Common myeloid progenitor, CD34-positive (primary cell): Measurements from ENCODE around the gene GIMAP5.
A peak's percentile ranks its signal among the peaks of the same experiment; 100 is the strongest.

Source experiments
- CTCF ChIA-PET: fragments of 350-600 bp; sonication (Branson Sonifier 250); formaldehyde crosslinking; loops from one replicate; lab custom pipeline; 2021; ENCODE audit warnings: antibody characterized with exemption; lab: Charles Lee
- POLR2A ChIA-PET: fragments of 350-600 bp; sonication (Branson Sonifier 250); formaldehyde crosslinking; loops from one replicate; lab custom pipeline; 2021; ENCODE audit warnings: antibody characterized with exemption; lab: Charles Lee
- DNase-seq, 3 donors: peaks; one replicate each; pipeline versions ENCODE4 v3.0.0 to v3.0.0-alpha.2; 2013
- H3K27ac ChIP-seq, 2 experiments: 1 replicate in 1 of 2; 2 replicates in 1 of 2; pipeline ENCODE4 v1.7.0; 2013; ENCODE audit warnings: inconsistent platforms in 2 of 2, low read length in 2 of 2, mild to moderate bottlenecking in 2 of 2, low read depth in 1 of 2, moderate library complexity in 1 of 2; ENCODE audit not compliant: severe bottlenecking in 2 of 2, insufficient read depth in 1 of 2, poor library complexity in 1 of 2
- H3K27me3 ChIP-seq, 5 experiments: replicated peaks in 2 of 5; 1 replicate in 3 of 5; 2 replicates in 2 of 5; pipeline versions ENCODE4 v1.6.1 to v1.7.0; 2013; ENCODE audit warnings: low read length in 4 of 5, mild to moderate bottlenecking in 2 of 5, moderate library complexity in 2 of 5, inconsistent platforms in 1 of 5; ENCODE audit not compliant: insufficient read depth in 5 of 5, control insufficient read depth in 4 of 5
- H3K36me3 ChIP-seq, 4 experiments: 1 replicate in 2 of 4; 2 replicates in 2 of 4; pipeline versions ENCODE4 v1.6.1 to v1.7.0; 2013; ENCODE audit warnings: low read length in 3 of 4, control low read depth in 1 of 4, mild to moderate bottlenecking in 1 of 4; ENCODE audit not compliant: control insufficient read depth in 4 of 4, insufficient read depth in 4 of 4
- H3K4me1 ChIP-seq, 4 experiments: 1 replicate in 3 of 4; 2 replicates in 1 of 4; pipeline versions ENCODE4 v1.6.1 to v1.7.1; 2013; ENCODE audit warnings: low read length in 3 of 4, mild to moderate bottlenecking in 3 of 4, control low read depth in 1 of 4, inconsistent platforms in 1 of 4, moderate library complexity in 1 of 4; ENCODE audit not compliant: control insufficient read depth in 4 of 4, insufficient read depth in 4 of 4; ENCODE audit errors: control extremely low read depth in 1 of 4
- H3K4me3 ChIP-seq, 7 experiments: 1 replicate in 4 of 7; 2 replicates in 3 of 7; pipeline versions ENCODE4 v1.5.1 to v1.7.0; 2013; ENCODE audit warnings: mild to moderate bottlenecking in 7 of 7, low read length in 6 of 7, moderate library complexity in 6 of 7, inconsistent platforms in 2 of 7, low read depth in 2 of 7, control low read depth in 1 of 7; ENCODE audit not compliant: insufficient read depth in 4 of 7, control insufficient read depth in 1 of 7; ENCODE audit errors: extremely low read depth in 1 of 7
- H3K9me3 ChIP-seq, 5 experiments: 1 replicate in 4 of 5; 2 replicates in 1 of 5; pipeline versions ENCODE4 v1.6.1 to v1.7.1; 2013; ENCODE audit warnings: low read length in 4 of 5, mild to moderate bottlenecking in 2 of 5, inconsistent platforms in 1 of 5, low read depth in 1 of 5, moderate library complexity in 1 of 5; ENCODE audit not compliant: control insufficient read depth in 4 of 5, insufficient read depth in 2 of 5; ENCODE audit errors: control extremely low read depth in 1 of 5
- WGBS: methylation state at CpG from one replicate; pipeline ENCODE4 v1.1.5; 2013; ENCODE audit not compliant: insufficient coverage; 5-methylcytosine and 5-hydroxymethylcytosine counted together

GIMAP5 gene

GRCh38 chr7:150745876-150746275 is 8.7 kb downstream of the GIMAP5 start:
- no peak overlapping the region for H3K4me3 ChIP-seq
- H3K4me1 ChIP-seq = no peaks in the 10 kb centered on the region
- WGBS = 94% methylated on average over 2 of the region's 3 CpGs
- H3K27me3 ChIP-seq = no peaks in the 10 kb centered on the region
- no peaks in the 10 kb centered on the region for H3K9me3 ChIP-seq
- CTCF ChIA-PET = interaction anchor here (0.9 kb wide), 1 partner anchor 96 kb away, joined by 3 read pairs; no protein-coding TSS in a partner anchor
- H3K36me3 ChIP-seq = peaks cover 0 to 41% (median 6%) of the 10 kb centered on the region in 4 experiments
- POLR2A ChIA-PET = no interaction called here
- DNase-seq = no peak
- no peak overlapping the region for H3K27ac ChIP-seq

GRCh38 chr7:150746921-150747320 is 9.7 kb downstream of the GIMAP5 start:
- no peak overlapping the region for H3K4me3 ChIP-seq
- H3K36me3 ChIP-seq = peaks cover 0 to 31% (median 3%) of the 10 kb centered on the region in 4 experiments
- no peak for DNase-seq
- H3K27ac ChIP-seq = no peak overlapping the region
- CTCF ChIA-PET = interaction anchor here (0.9 to 1.5 kb wide), 3 partner anchors 8 to 97 kb away, joined by 3 to 5 read pairs (median 3); no protein-coding TSS in a partner anchor
- H3K4me1 ChIP-seq = no peaks in the 10 kb centered on the region
- POLR2A ChIA-PET = no interaction called here
- H3K9me3 ChIP-seq = no peaks in the 10 kb centered on the region
- WGBS = 100% methylated on average over 6 of the region's 6 CpGs
- no peaks in the 10 kb centered on the region for H3K27me3 ChIP-seq

- Histone ChIP-seq H3K4me3 (no peak overlapping the region), H3K36me3 (peaks cover 0 to 16% (median 0%) of the 10 kb centered on the region in 4 experiments), H3K9me3 (no peaks in the 10 kb centered on the region), H3K27ac (no peak overlapping the region), H3K27me3 (no peaks in the 10 kb centered on the region), H3K4me1 (peaks cover 0 to 7% (median 6%) of the 10 kb centered on the region in 4 experiments)
- no peak for DNase-seq
- WGBS = 94% methylated on average over 3 of the region's 4 CpGs
- ChIA-PET CTCF (interaction anchor here (1.0 to 1.4 kb wide), 2 partner anchors 9 to 11 kb away, joined by 3 to 4 read pairs; partner anchors contain the start of gene GIMAP5), POLR2A (no interaction called here)
Measured at GRCh38 chr7:150748376-150748775, 11.2 kb downstream of the GIMAP5 start.

GRCh38 chr7:150751702-150752101 is 14.5 kb downstream of the GIMAP5 start:
- ChIA-PET POLR2A (no interaction called here), CTCF (interaction anchor here (1.6 kb wide), 1 partner anchor 35 kb away, joined by 5 read pairs; the partner anchor contains the start of gene GIMAP1)
- WGBS = 100% methylated on average over 1 of the region's 2 CpGs
- DNase-seq = peak in 1 of 3 donors; percentile 36
- Histone ChIP-seq H3K4me3 (no peak overlapping the region), H3K27me3 (no peaks in the 10 kb centered on the region), H3K36me3 (no peaks in the 10 kb centered on the region), H3K4me1 (peaks cover 0 to 38% (median 31%) of the 10 kb centered on the region in 4 experiments), H3K27ac (no peak overlapping the region), H3K9me3 (no peaks in the 10 kb centered on the region)

- peaks cover 0 to 45% (median 32%) of the 10 kb centered on the region in 4 experiments for H3K4me1 ChIP-seq
- H3K27me3 ChIP-seq = no peaks in the 10 kb centered on the region
- no peaks in the 10 kb centered on the region for H3K36me3 ChIP-seq
- POLR2A ChIA-PET = no interaction called here
- H3K9me3 ChIP-seq = no peaks in the 10 kb centered on the region
- CTCF ChIA-PET = interaction anchor here (5.2 kb wide), 1 partner anchor 305 kb away, joined by 59 read pairs; the partner anchor contains the start of gene GIMAP8
- H3K4me3 ChIP-seq = peak overlapping the region in 1 of 7 experiments; percentile 19
- DNase-seq = peak in 2 of 3 donors; percentile 43 to 54
- H3K27ac ChIP-seq = no peak overlapping the region
- WGBS = 15% methylated on average over 6 of the region's 6 CpGs
Measured at GRCh38 chr7:150753239-150753638, 16.0 kb downstream of the GIMAP5 start.

- Histone ChIP-seq H3K27ac (peak overlapping the region in 1 of 2 experiments; percentile 49), H3K36me3 (no peaks in the 10 kb centered on the region), H3K4me3 (no peak overlapping the region), H3K9me3 (no peaks in the 10 kb centered on the region), H3K4me1 (peaks cover 0 to 45% (median 32%) of the 10 kb centered on the region in 4 experiments), H3K27me3 (no peaks in the 10 kb centered on the region)
- ChIA-PET POLR2A (interaction anchor here (0.6 kb wide), 1 partner anchor 342 kb away, joined by 4 read pairs; no protein-coding TSS in a partner anchor), CTCF (interaction anchor here (1.0 to 5.2 kb wide), 4 partner anchors 10 to 306 kb away, joined by 3 to 59 read pairs (median 7); partner anchors contain the start of gene GIMAP8)
- no CpG with 5 or more reads among the region's 3 CpGs for WGBS
- DNase-seq = peak; percentile 62 to 87 (median 83)
Measured at GRCh38 chr7:150753826-150754603, 16.8 kb downstream of the GIMAP5 start.
